HG03097 (cell line): ENCODE measurements around the gene KRT84.

ENCODE experiments used
- ATAC-seq: cut with Tn5 transposase; IDR thresholded peaks from one replicate; pipeline ENCODE4 v1.9.1; 2021; ENCODE audit not compliant: unreplicated experiment, low FRiP score

KRT84 gene

GRCh38 chr12:52385226-52385702 lies at the start of gene KRT84:
Gene KRT84 (minus strand): TSS chr12:52385652. CDS start chr12:52385585, 67 bp downstream.
- ATAC-seq: no peak

- no peak for ATAC-seq
Observed at GRCh38 chr12:52434760-52435530, 49.5 kb upstream of the KRT84 start.

- no peak for ATAC-seq
Observed at GRCh38 chr12:52434081-52434733, 48.8 kb upstream of the KRT84 start, which contains the start of gene KRT75. Gene KRT75 (minus strand): TSS chr12:52434371. CDS start chr12:52434304, 67 bp downstream.

- ATAC-seq: no peak
Observed at GRCh38 chr12:52433501-52434080, 48.1 kb upstream of the KRT84 start.

GRCh38 chr12:52432559-52433207 lies 47.2 kb upstream of the KRT84 start:
- ATAC-seq: no peak

- no peak for ATAC-seq
Observed at GRCh38 chr12:52428121-52428520, 42.7 kb upstream of the KRT84 start.

GRCh38 chr12:52427083-52427482 lies 41.6 kb upstream of the KRT84 start:
- ATAC-seq: no peak

- ATAC-seq: no peak
Observed at GRCh38 chr12:52426034-52426433, 40.6 kb upstream of the KRT84 start.

GRCh38 chr12:52425466-52425865 lies 40.0 kb upstream of the KRT84 start:
- no peak for ATAC-seq

- no peak for ATAC-seq
Observed at GRCh38 chr12:52423661-52424500, 38.4 kb upstream of the KRT84 start.

- ATAC-seq: no peak
Observed at GRCh38 chr12:52423035-52423434, 37.6 kb upstream of the KRT84 start.

- no peak for ATAC-seq
Observed at GRCh38 chr12:52419656-52420055, 34.2 kb upstream of the KRT84 start.

- ATAC-seq: no peak
Observed at GRCh38 chr12:52418576-52419110, 33.2 kb upstream of the KRT84 start.

- ATAC-seq: no peak
Observed at GRCh38 chr12:52417740-52418139, 32.3 kb upstream of the KRT84 start.

GRCh38 chr12:52416795-52417194 lies 31.3 kb upstream of the KRT84 start:
- ATAC-seq: no peak

GRCh38 chr12:52415870-52416750 lies 30.7 kb upstream of the KRT84 start:
- ATAC-seq: no peak

- no peak for ATAC-seq
Observed at GRCh38 chr12:52414936-52415335, 29.5 kb upstream of the KRT84 start.

GRCh38 chr12:52413782-52414345 lies 28.4 kb upstream of the KRT84 start:
- no peak for ATAC-seq

GRCh38 chr12:52413202-52413601 lies 27.8 kb upstream of the KRT84 start:
- ATAC-seq: no peak
